Cerebellar nuclear complex (tissue), 1 donor: ENCODE data around the gene ALDH3B1.

Experiments
- DNase-seq, 2 experiments: peaks; one replicate each; lab custom pipeline; 2025; lab: John Stamatoyannopoulos, UW

ALDH3B1 gene

GRCh38 chr11:68031144-68031464, 21.0 kb downstream of the ALDH3B1 start:
- no peak for DNase-seq

DNA sequence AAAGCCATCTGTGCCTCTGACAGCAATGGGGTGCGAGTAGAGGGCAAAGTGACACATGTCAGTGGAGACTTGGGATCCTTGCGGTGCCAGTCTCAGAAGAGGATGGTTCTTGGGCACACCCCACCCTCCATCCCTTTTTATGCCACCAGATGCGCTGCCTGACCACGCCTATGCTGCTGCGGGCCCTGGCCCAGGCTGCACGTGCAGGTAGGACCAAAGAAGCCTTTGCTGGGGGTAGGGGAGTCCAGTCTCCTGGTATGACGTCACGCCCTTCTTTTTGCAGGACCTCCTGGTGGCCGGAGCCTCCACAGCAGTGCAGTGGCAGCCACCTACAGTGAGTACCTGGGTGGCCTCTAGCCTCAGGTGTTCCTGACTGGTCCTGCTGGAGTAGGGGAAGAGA, 21.9 kb downstream of the ALDH3B1 start:
- no peak for DNase-seq

GRCh38 chr11:68032997-68033707, 23.0 kb downstream of the ALDH3B1 start:
- no peak for DNase-seq

- no peak for DNase-seq
Observed at GRCh38 chr11:68033708-68034045, 23.6 kb downstream of the ALDH3B1 start.

DNA sequence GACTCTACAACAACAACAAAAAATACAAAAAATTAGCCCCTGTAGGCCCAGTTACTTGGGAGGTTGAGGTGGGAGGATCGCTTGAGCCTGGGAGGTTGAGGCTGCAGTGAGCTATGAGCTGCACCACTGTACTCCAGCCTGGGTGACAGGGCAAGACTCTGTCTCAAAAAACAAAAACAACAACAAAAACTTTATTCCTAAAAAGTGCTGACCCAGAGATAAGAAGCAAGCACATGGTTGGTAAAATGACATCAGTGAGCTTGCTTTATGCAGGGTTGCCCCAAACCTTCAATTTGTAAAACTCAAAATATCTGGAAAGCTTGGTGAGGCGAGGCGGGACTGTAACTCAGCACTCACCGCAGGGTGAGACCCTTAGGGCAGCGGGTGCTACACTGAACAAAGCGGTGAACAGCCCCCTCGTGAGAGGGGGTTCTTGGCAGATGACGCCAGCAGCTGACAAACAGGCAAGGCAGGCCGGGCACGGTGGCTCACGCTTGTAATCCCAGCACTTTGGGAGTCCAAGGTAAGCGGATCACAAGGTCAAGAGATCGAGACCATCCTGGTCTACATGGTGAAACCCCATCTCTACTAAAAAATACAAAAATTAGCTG, 25.2 kb downstream of the ALDH3B1 start:
- DNase-seq, result no peak

DNA sequence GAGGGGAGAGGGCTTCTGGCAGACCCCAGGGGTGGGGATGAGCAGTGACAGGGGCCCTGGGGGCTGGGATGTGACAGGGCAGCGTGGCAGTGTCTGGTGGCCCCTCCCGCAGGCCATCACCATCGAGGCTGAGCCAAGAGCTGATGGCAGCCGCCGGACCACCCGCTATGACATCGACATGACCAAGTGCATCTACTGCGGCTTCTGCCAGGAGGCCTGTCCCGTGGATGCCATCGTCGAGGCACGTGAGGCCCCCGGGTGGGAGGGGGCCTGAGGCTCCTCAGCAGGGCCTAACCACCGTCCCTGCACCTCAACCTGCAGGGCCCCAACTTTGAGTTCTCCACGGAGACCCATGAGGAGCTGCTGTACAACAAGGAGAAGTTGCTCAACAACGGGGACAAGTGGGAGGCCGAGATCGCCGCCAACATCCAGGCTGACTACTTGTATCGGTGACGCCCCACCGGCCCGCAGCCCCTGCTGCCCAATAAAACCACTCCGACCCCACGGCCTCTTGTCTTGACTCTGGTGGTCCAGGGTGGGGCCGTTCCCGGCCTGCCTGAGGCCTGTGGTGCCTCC, 26.1 kb downstream of the ALDH3B1 start:
- no peak for DNase-seq

- no peak for DNase-seq
Observed at GRCh38 chr11:68036717-68037239, 26.7 kb downstream of the ALDH3B1 start.

- no peak for DNase-seq
Observed at GRCh38 chr11:68037411-68038225, 27.5 kb downstream of the ALDH3B1 start.

DNA sequence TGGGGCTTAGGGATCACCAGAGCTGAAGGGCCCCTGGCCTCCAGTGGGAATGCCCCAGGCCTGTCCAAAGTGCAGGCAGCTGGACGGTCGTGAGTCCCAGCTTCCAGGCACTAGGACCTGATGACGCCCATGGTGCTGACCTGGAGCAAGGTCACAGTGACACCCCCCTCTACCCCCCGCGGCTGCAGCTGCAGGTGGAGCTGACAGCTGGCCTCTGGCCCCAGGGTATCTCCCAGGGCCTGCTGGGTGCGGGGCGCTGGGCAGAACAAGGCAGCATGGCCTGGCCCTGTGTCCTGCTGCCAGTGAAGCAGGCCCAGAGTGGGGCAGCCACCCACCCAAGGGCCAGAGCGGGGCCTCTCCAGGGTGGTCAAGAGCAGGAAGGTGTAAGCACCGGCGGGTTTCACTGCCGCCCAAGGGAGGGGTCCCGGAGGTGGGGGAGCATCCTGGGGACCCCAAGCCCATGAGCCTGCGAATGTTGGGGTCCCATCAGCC, 28.1 kb downstream of the ALDH3B1 start:
- no peak for DNase-seq

DNA sequence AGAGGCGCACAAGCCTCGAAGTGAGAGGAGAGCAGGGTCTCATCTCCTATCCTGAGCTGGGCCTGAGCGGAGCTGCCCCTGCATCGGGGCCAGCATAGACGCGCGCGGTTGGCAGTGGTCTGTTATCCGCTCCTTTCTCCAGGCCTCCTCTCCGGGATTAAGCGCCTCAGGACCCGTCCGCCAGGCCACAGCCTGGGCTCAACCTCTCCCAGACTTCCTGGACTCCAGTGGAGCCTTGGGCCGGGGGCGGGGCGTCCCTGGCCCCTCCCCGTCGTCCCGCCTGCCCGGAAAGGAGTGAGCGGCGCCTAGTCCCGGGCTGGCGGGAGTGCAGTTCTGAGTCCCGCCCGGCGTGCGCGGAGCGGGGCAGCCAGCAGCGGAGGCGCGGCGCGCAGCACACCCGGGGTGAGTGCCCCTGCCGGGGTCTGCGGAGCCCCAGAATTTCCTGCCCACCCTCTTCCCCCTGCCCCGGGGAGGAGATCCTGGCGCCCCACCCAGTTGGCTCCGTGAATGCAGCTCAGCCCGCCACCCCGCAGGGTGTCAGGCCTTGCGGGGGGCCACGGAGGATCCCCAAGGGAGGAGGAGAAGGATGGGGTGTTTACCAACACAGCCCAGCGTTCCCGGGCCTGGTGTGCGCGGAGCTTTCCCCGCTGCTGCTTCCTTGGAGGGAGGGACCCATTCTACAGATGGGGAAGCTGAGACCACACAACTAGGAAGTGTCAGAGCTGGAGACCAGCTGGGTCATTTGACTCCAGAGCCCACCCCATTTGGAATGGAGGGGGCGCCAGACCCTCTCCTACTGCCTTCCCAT, 28.8 kb downstream of the ALDH3B1 start, which contains the start of gene TCIRG1:
Gene TCIRG1 (plus strand): TSS at position 308 of the 808 bp plus-strand sequence. CDS start 2,247 bp downstream, outside the sequence.
- no peak for DNase-seq

GRCh38 chr11:68039526-68040086, 29.5 kb downstream of the ALDH3B1 start:
- DNase-seq, result no peak

GRCh38 chr11:68040101-68040956, 30.2 kb downstream of the ALDH3B1 start:
- DNase-seq, result no peak

DNA sequence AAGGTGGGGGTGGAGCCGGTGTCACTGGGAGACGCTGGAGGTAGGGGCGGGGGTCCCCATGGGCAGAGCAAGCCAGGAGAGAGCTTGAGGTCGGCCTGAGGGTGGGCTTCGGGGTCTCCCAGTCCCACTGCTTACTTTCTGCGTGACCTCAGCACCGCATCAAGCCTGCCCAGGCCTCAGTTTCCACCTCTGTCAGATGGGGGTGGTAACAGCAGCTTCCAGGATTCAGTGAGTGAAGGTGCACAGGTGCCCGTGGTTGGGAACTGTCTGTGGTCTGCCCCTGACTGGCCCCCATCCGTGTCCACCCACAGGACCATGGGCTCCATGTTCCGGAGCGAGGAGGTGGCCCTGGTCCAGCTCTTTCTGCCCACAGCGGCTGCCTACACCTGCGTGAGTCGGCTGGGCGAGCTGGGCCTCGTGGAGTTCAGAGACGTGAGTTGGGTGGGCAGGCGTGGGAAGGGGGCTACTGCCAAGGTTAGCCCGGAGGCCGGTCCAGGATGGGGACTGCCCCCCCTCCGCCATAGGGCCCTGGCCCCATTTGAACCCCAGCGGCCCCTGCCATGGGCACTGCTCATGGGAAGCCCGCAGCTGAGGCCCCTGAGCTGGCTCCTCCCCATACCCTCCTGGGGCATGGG, 30.9 kb downstream of the ALDH3B1 start:
- no peak for DNase-seq

- no peak for DNase-seq
Observed at GRCh38 chr11:68041617-68042218, 31.6 kb downstream of the ALDH3B1 start.

DNA sequence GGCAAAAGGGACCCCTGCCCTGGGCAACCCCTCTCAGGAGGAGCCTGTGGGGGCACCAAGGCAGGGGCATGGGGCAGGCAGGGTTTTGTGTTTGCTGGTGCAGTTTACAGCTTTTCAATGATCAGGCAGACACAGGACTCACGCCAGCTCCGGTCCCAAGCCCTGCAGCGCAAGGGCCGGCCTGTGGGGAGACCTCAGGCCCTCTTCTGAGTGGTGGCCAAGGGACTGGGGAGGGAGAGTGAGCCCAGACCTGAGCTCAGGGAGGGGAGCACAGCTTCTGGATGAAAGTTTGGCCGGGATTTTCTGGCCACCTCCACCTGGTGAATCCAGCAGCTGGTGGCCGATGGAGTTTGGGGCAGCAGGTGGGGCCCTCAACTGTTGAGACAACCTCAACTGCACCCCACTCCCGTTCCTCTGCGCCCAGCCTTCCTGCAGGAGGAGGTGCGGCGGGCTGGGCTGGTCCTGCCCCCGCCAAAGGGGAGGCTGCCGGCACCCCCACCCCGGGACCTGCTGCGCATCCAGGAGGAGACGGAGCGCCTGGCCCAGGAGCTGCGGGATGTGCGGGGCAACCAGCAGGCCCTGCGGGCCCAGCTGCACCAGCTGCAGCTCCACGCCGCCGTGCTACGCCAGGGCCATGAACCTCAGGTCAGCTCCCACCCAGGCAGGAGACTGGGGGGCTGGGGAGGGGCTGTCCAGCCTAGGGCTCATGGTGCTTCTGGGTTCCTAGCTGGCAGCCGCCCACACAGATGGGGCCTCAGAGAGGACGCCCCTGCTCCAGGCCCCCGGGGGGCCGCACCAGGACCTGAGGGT, 32.3 kb downstream of the ALDH3B1 start:
- DNase-seq, result no peak

DNA sequence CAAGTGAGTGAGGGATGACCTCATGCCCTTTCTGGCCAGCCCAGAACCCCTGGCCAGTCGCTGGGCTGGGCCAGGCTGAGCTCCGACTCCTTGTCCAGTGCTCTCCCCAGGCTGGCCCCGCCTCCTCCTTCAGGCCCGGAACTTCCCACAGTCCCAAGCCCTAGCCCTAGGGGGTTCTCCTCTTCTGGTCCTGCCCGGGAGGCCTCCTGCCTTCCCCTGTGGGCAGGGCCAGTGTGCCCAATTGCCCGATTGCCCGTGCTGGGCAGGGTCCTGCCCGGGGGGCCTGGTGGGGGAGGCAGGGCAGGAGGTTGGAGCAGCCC, 32.9 kb downstream of the ALDH3B1 start:
- DNase-seq, result no peak

DNA sequence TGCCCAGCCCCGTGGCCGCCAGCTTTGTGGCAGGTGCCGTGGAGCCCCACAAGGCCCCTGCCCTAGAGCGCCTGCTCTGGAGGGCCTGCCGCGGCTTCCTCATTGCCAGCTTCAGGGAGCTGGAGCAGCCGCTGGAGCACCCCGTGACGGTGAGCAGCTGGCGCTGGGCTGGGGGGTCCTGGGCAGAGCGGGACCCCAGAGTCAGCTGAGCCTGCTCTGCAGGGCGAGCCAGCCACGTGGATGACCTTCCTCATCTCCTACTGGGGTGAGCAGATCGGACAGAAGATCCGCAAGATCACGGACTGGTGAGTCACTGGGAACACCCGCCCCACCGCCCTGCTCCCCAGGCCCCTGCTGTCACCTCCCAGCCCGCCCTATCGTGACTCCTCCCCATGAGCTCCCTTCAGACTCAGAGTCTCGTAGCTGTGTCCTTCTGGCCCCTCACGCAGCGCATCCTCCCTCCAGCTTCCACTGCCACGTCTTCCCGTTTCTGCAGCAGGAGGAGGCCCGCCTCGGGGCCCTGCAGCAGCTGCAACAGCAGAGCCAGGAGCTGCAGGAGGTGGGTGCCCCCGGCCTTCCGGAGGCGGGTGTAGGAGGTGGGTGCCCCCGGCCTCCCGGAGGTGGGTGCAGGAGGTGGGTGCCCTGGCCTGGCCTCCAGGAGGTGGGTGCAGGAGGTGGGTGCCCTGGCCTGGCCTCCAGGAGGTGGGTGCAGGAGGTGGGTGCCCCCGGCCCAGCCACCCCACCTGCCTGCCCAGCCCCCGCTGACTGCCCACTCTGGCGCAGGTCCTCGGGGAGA, 33.4 kb downstream of the ALDH3B1 start:
- DNase-seq, result no peak
